ENCODE results near the gene AOX1.

DNA sequence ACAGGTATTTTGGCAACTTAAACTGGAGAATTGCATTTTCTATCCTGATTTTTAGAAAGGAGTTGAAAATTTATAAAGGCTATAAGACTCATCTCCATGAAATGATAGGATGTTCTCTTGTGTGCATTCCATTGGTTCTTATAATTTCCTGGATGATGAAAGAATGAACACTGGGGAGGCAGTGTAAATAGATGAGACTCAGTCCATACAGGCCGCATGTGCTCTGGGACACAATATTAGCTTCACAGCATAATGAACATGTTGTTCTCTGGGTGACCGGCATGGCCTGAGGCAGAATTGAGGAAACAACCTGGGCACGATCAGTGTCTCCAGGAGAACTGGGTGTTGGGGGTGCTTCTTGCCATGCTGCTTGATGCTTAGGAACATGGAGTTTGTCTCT is 38.8 kb downstream of the AOX1 start:
- TF ChIP-seq POLR2A (IDR thresholded peaks at IDR 0.05; ENCODE audit: low read depth, low read length): no peak
- TF ChIP-seq POLR2AphosphoS5 (IDR thresholded peaks at IDR 0.05; ENCODE audit: low read depth, low read length): no peak
- TF ChIP-seq TAF1 (IDR thresholded peaks at IDR 0.05; ENCODE audit: low read depth, low read length): no peak
- no peak for TF ChIP-seq POU2F2 (IDR thresholded peaks at IDR 0.05; ENCODE audit: low read depth, low read length)
- TF ChIP-seq SPI1 (IDR thresholded peaks at IDR 0.05; ENCODE audit: low read depth, low read length): no peak
- no peak for TF ChIP-seq PAX5 (IDR thresholded peaks at IDR 0.05; ENCODE audit: insufficient read depth, low read length, severe bottlenecking)

Measured in GM12891 (cell line).